ENCODE results near the gene PLXNA1. TPM values are rescaled to one million over a fixed set of nuclear protein-coding genes. Genes with fewer than 3 reads are reported as not detected.

The PLXNA1 gene
- total RNA-seq, 6 experiments from 2014 or later: 40.8 to 56.1 (median 45.4) TPM

- TF ChIP-seq, protein P1, sequence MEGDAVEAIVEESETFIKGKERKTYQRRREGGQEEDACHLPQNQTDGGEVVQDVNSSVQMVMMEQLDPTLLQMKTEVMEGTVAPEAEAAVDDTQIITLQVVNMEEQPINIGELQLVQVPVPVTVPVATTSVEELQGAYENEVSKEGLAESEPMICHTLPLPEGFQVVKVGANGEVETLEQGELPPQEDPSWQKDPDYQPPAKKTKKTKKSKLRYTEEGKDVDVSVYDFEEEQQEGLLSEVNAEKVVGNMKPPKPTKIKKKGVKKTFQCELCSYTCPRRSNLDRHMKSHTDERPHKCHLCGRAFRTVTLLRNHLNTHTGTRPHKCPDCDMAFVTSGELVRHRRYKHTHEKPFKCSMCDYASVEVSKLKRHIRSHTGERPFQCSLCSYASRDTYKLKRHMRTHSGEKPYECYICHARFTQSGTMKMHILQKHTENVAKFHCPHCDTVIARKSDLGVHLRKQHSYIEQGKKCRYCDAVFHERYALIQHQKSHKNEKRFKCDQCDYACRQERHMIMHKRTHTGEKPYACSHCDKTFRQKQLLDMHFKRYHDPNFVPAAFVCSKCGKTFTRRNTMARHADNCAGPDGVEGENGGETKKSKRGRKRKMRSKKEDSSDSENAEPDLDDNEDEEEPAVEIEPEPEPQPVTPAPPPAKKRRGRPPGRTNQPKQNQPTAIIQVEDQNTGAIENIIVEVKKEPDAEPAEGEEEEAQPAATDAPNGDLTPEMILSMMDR (IDR thresholded peaks at IDR 0.05): no peak
- H3K27me3 Mint-ChIP-seq (ENCODE audit: insufficient read depth): peaks cover 3% of the 10 kb centered on the region
- H3K9me3 Mint-ChIP-seq: no peaks in the 10 kb centered on the region
- no peak for DNase-seq
- H3K4me3 Mint-ChIP-seq: no peak overlapping the region
- H3K36me3 Mint-ChIP-seq (ENCODE audit: low read depth): peaks cover 5% of the 10 kb centered on the region
- no peak overlapping the region for H3K27ac Mint-ChIP-seq
- H3K4me1 Mint-ChIP-seq (ENCODE audit: low read depth): peaks cover 24% of the 10 kb centered on the region
Observed at GRCh38 chr3:126964950-126965349, 18.0 kb upstream of the PLXNA1 start.

DNA sequence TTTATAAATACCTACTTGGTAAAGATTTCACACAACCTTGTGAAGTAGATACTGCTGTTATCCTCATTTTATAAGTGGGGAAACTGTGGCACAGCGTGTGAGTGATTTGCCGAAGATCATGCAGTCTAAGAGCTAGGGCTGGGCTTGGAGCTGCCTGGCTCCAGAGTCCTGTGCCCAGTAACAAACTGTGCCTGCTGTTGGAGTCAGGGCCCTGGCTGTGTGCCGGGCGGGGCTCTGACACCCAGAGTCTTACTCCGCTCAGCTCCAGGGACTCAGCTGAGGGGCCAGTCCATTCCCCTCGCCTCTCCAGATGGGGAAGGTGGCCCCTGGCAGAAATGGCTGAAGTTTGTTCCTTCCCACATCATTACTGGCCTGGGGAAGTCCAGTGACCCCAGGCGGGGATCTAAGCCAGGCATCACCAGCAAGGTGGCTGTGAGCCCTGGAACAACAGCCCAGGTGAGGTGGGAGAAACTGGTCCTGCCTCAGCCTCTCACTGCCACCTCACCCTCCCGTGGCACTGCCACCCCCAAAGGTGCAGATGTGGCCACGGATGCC, 17.3 kb upstream of the PLXNA1 start:
- H3K4me1 Mint-ChIP-seq (ENCODE audit: low read depth): peaks cover 22% of the 10 kb centered on the region
- TF ChIP-seq, protein P1 (IDR thresholded peaks at IDR 0.05): no peak
- H3K27ac Mint-ChIP-seq: no peak overlapping the region
- peaks cover 4% of the 10 kb centered on the region for H3K27me3 Mint-ChIP-seq (ENCODE audit: insufficient read depth)
- DNase-seq: no peak
- no peaks in the 10 kb centered on the region for H3K36me3 Mint-ChIP-seq (ENCODE audit: low read depth)
- no peaks in the 10 kb centered on the region for H3K9me3 Mint-ChIP-seq
- H3K4me3 Mint-ChIP-seq: no peak overlapping the region

GRCh38 chr3:126967386-126967785, 15.5 kb upstream of the PLXNA1 start:
- no peak for DNase-seq
- TF ChIP-seq, protein P1 (IDR thresholded peaks at IDR 0.05): no peak
- Mint-ChIP-seq H3K4me1 (ENCODE audit: low read depth) (peaks cover 14% of the 10 kb centered on the region; the same call in 1 of the 2 replicates), H3K9me3 (no peaks in the 10 kb centered on the region), H3K27me3 (ENCODE audit: insufficient read depth) (peaks cover 14% of the 10 kb centered on the region), H3K36me3 (ENCODE audit: low read depth) (no peaks in the 10 kb centered on the region), H3K27ac (no peak overlapping the region), H3K4me3 (no peak overlapping the region)

DNA sequence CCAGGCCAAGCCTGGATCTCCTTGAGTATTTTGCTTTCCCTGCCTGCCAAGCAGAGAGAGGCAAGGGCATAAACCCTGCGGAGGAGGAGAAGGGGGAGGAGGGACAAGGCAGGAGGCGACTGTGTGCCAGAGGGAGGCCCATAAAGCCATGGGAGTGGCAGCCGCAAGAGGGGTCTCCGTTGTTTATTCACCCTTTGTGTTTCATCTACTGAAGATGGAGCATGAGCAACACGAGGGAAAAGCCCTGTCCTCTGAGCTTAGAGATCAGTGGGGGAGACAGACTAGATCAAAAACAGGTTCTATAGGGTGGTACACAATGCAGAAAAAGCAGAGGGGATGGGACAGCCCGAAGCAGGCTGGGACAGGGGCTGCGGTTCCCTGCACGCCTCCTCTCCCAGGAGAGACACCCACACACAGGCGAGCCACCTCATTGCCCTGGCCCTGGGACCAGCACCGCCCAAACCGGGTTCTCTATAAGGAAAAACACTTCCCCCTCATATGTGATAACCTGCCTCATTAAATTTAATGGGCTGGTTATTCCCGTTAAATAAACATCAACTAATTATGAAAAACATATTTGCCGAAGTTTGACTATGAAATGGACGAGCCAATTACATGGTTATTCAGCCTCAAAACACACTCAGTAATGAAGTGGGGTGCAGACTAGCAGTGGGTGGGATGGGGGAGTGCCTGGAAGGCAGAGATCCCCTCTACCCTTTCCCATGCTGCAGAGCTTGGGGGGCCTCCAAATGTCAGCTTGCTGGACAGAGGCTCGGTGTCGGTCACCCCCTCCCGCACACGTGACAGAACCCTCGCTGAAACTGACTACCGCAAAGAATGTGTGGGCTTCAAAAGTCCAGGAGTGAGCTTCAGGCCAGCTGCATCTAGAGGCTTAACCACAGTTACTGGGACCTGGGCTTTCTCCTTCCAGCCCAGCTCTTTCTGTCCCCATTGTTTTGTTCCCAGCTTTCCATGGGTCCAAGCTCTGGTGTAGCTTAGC, 14.2 kb upstream of the PLXNA1 start:
- DNase-seq: no peak
- Mint-ChIP-seq H3K4me1 (ENCODE audit: low read depth) (peaks cover 14% of the 10 kb centered on the region; the same call in 1 of the 2 replicates), H3K27ac (no peak overlapping the region), H3K27me3 (ENCODE audit: insufficient read depth) (peaks cover 14% of the 10 kb centered on the region), H3K9me3 (no peaks in the 10 kb centered on the region), H3K4me3 (no peak overlapping the region), H3K36me3 (ENCODE audit: low read depth) (no peaks in the 10 kb centered on the region)
- TF ChIP-seq, protein P1 (IDR thresholded peaks at IDR 0.05): no peak

- Mint-ChIP-seq H3K36me3 (ENCODE audit: low read depth) (peaks cover under 1% of the 10 kb centered on the region), H3K27me3 (ENCODE audit: insufficient read depth) (peaks cover 14% of the 10 kb centered on the region), H3K9me3 (peaks cover 7% of the 10 kb centered on the region), H3K4me1 (ENCODE audit: low read depth) (peaks cover 14% of the 10 kb centered on the region; the same call in 1 of the 2 replicates), H3K4me3 (no peak overlapping the region; the same call in 1 of the 2 replicates), H3K27ac (peak overlapping the region; percentile 14; the same call in 1 of the 2 replicates)
- no peak for DNase-seq
- TF ChIP-seq, protein P1 (IDR thresholded peaks at IDR 0.05): no peak
Observed at GRCh38 chr3:126969586-126969985, 13.3 kb upstream of the PLXNA1 start.

All from HFFc6 (cell line).